CD4-positive, alpha-beta memory T cell (primary cell): ENCODE data around the gene KCNMB1. TPM values are rescaled to one million over a fixed set of nuclear protein-coding genes. Genes with fewer than 3 reads are reported as not detected.

Source experiments
- CTCF ChIA-PET: fragments of 350-600 bp; sonication (Branson Sonifier 250); formaldehyde crosslinking; loops from one replicate; lab custom pipeline; 2021; ENCODE audit warnings: inconsistent platforms; ENCODE audit not compliant: partially characterized antibody; lab: Charles Lee
- POLR2A ChIA-PET: fragments of 350-600 bp; sonication (Branson Sonifier 250); formaldehyde crosslinking; loops from one replicate; lab custom pipeline; 2021; ENCODE audit not compliant: partially characterized antibody; lab: Charles Lee
- DNase-seq, 5 donors: peaks; one replicate each; pipeline versions ENCODE4 v3.0.0 to v3.0.0-alpha.2; 2020 to 2022; ENCODE audit warnings: mixed read lengths in 1 of 5
- H3K27ac ChIP-seq: one replicate; pipeline ENCODE4 v1.7.0; 2013; ENCODE audit warnings: low read depth, low read length
- H3K27me3 ChIP-seq: 2 replicates; pipeline ENCODE4 v1.7.0; 2013; ENCODE audit warnings: mild to moderate bottlenecking, low read length, moderate library complexity; ENCODE audit not compliant: insufficient read depth
- H3K36me3 ChIP-seq: 2 replicates; pipeline ENCODE4 v1.7.0; 2013; ENCODE audit warnings: mild to moderate bottlenecking, low read length, moderate library complexity; ENCODE audit not compliant: insufficient read depth
- H3K4me1 ChIP-seq: 2 replicates; pipeline ENCODE4 v1.7.0; 2013; ENCODE audit warnings: mild to moderate bottlenecking, low read length, moderate library complexity; ENCODE audit not compliant: insufficient read depth
- H3K4me3 ChIP-seq, 2 donors: one replicate each; pipeline ENCODE4 v1.7.0; 2013; ENCODE audit warnings: low read length in 2 of 2, mild to moderate bottlenecking in 1 of 2
- H3K9me3 ChIP-seq, 2 donors: one replicate each; pipeline ENCODE4 v1.7.0; 2013; ENCODE audit warnings: low read length in 2 of 2, control low read depth in 1 of 2; ENCODE audit not compliant: control insufficient read depth in 1 of 2
- H3K27ac Mint-ChIP-seq, 7 donors: one replicate each; pipeline ENCODE4 v1.8.0; 2020 to 2021; ENCODE audit warnings: mixed read lengths in 7 of 7, mild to moderate bottlenecking in 6 of 7, inconsistent platforms in 3 of 7, moderate library complexity in 3 of 7
- H3K27me3 Mint-ChIP-seq, 2 donors: one replicate each; pipeline ENCODE4 v1.8.0; 2020 to 2021; ENCODE audit warnings: mixed read lengths in 2 of 2
- H3K36me3 Mint-ChIP-seq, 2 donors: one replicate each; pipeline ENCODE4 v1.8.0; 2020 to 2021; ENCODE audit warnings: mixed read lengths in 2 of 2, inconsistent platforms in 1 of 2, mild to moderate bottlenecking in 1 of 2
- H3K4me1 Mint-ChIP-seq, 4 donors: one replicate each; pipeline ENCODE4 v1.8.0; 2020 to 2021; ENCODE audit warnings: mixed read lengths in 4 of 4, mild to moderate bottlenecking in 1 of 4
- H3K4me3 Mint-ChIP-seq, 8 donors: one replicate each; pipeline ENCODE4 v1.8.0; 2020 to 2021; ENCODE audit warnings: mixed read lengths in 8 of 8, mild to moderate bottlenecking in 7 of 8, moderate library complexity in 6 of 8, inconsistent platforms in 3 of 8
- H3K9me3 Mint-ChIP-seq, 8 donors: one replicate each; pipeline ENCODE4 v1.8.0; 2020 to 2021; ENCODE audit warnings: mixed read lengths in 8 of 8, mild to moderate bottlenecking in 5 of 8, inconsistent platforms in 3 of 8, moderate library complexity in 1 of 8
- intact Hi-C: fragments of 100-400 bp; cut with micrococcal nuclease; formaldehyde crosslinking; loops from one replicate; pipeline ENCODE4 v1.15.1; 2023
- polyA plus RNA-seq, 2 donors: library from polyadenylated mRNA; unstranded; fragments of 300-500 nt; fragmentation: Illumina TruSeq; gene quantifications; one replicate each; pipeline ENCODE4 v1.2.3, GENCODE V29; 2021
- total RNA-seq, 2 experiments: library from RNA; stranded (reverse); gene quantifications; one replicate each; pipeline ENCODE4 v1.2.3, GENCODE V29; 2021

Gene KCNMB1
- not detected for total RNA-seq
- not detected for polyA plus RNA-seq

GRCh38 chr5:170388818-170389549 is at the start of gene KCNMB1:
TSS of gene KCNMB1 (minus strand) at chr5:170389367. CDS start at chr5:170385447, 3,920 bp downstream.
- Mint-ChIP-seq H3K36me3 (no peaks in the 10 kb centered on the region), H3K4me1 (peaks cover 11 to 13% (median 12%) of the 10 kb centered on the region in 4 donors), H3K9me3 (no peaks in the 10 kb centered on the region), H3K4me3 (peak within 1 kb of the TSS in 1 of 8 donors; percentile 34), H3K27me3 (peaks cover 8 to 9% of the 10 kb centered on the region in 2 donors), H3K27ac (peak within 1 kb of the TSS in 2 of 7 donors; percentile 20 to 70)
- Histone ChIP-seq H3K4me1 (peaks cover 11% of the 10 kb centered on the region), H3K9me3 (no peaks in the 10 kb centered on the region), H3K36me3 (no peaks in the 10 kb centered on the region), H3K4me3 (no peak within 1 kb of the TSS), H3K27me3 (no peaks in the 10 kb centered on the region), H3K27ac (no peak within 1 kb of the TSS)
- ChIA-PET CTCF (no interaction called here), POLR2A (no interaction called here)
- no peak for DNase-seq
- intact Hi-C loops = no loop called here

DNA sequence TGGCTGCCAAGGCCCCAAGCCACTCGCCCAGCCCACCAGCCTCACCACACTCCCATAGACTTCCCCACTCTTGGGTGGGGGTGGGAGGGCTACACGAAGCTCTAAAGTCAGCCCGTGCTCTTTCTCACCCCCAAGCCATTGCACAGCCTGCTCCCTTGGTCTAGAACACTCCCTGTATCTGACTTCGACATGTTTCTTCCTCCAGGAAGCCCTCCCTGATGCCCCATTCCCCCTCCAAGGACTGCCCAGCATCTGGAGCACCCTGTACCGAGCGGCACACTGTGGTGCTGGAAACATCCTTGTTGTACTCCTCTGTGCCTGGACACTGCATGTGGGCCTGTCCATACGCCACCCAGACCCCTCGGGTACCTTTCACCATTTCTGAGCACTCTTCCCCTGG is 49.4 kb upstream of the KCNMB1 start:
- Mint-ChIP-seq H3K36me3 (no peaks in the 10 kb centered on the region), H3K4me3 (no peak overlapping the region), H3K27me3 (peaks cover 0 to 2% of the 10 kb centered on the region in 2 donors), H3K27ac (peak overlapping the region in 2 of 7 donors; percentile 17 to 52), H3K4me1 (peaks cover 0 to 2% (median 0%) of the 10 kb centered on the region in 4 donors), H3K9me3 (no peaks in the 10 kb centered on the region)
- Histone ChIP-seq H3K4me1 (no peaks in the 10 kb centered on the region), H3K4me3 (no peak overlapping the region), H3K27ac (no peak overlapping the region), H3K27me3 (no peaks in the 10 kb centered on the region), H3K9me3 (no peaks in the 10 kb centered on the region), H3K36me3 (no peaks in the 10 kb centered on the region)
- no peak for DNase-seq
- ChIA-PET CTCF (interaction anchor here (0.7 to 1.5 kb wide), 3 partner anchors 12 to 1918 kb away, joined by 3 to 5 read pairs (median 3); no protein-coding TSS in a partner anchor), POLR2A (no interaction called here)
- intact Hi-C loops = loop anchor here (10.0 kb wide), 1 partner anchor 906 kb away; no protein-coding TSS in a partner anchor

GRCh38 chr5:170437621-170438375 is 48.6 kb upstream of the KCNMB1 start:
- Histone ChIP-seq H3K36me3 (no peaks in the 10 kb centered on the region), H3K27ac (no peak overlapping the region), H3K4me3 (no peak overlapping the region), H3K27me3 (no peaks in the 10 kb centered on the region), H3K4me1 (no peaks in the 10 kb centered on the region), H3K9me3 (no peaks in the 10 kb centered on the region)
- H3K9me3 Mint-ChIP-seq = no peaks in the 10 kb centered on the region
- peaks cover 0 to 2% (median 0%) of the 10 kb centered on the region in 4 donors for H3K4me1 Mint-ChIP-seq
- POLR2A ChIA-PET = no interaction called here
- no peak for DNase-seq
- intact Hi-C loops = loop anchor here (10.0 kb wide), 1 partner anchor 907 kb away; no protein-coding TSS in a partner anchor
- CTCF ChIA-PET = interaction anchor here (0.9 to 1.5 kb wide), 2 partner anchors 11 to 212 kb away, joined by 3 to 5 read pairs; no protein-coding TSS in a partner anchor
- peaks cover 0 to 2% of the 10 kb centered on the region in 2 donors for H3K27me3 Mint-ChIP-seq
- H3K4me3 Mint-ChIP-seq = no peak overlapping the region
- H3K36me3 Mint-ChIP-seq = no peaks in the 10 kb centered on the region
- H3K27ac Mint-ChIP-seq = peak overlapping the region in 1 of 7 donors; percentile 52

DNA sequence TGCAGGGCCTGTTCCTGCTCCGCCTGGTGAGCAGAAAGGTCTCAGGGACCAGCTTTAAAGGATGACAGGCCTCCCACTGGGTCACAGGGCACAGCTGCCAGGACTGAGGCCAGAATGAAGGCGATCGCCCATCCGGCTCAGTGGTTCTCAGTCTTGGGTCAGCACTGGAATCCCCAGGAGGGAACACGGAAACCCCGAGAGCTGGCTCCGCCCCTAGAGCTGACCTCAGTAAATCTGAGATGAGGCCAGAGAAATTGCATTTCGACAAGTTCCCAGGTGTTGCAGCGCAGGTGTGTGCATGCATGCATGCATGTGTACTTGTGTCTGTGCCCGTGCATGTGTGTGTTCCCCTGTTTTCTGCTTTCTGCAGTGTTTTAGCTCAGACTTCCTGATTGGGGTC is 47.2 kb upstream of the KCNMB1 start:
- H3K9me3 ChIP-seq = no peaks in the 10 kb centered on the region
- H3K4me1 ChIP-seq = no peaks in the 10 kb centered on the region
- Mint-ChIP-seq H3K4me3 (no peak overlapping the region), H3K27me3 (peaks cover 2% of the 10 kb centered on the region in 2 donors), H3K27ac (no peak overlapping the region), H3K4me1 (peaks cover 0 to 2% (median 0%) of the 10 kb centered on the region in 4 donors), H3K36me3 (no peaks in the 10 kb centered on the region), H3K9me3 (no peaks in the 10 kb centered on the region)
- intact Hi-C loops = loop anchor here (10.0 kb wide), 1 partner anchor 908 kb away; no protein-coding TSS in a partner anchor
- DNase-seq = no peak
- no peak overlapping the region for H3K27ac ChIP-seq
- CTCF ChIA-PET = interaction anchor here (0.7 to 7.2 kb wide), 3 partner anchors 10 to 196 kb away, joined by 3 to 44 read pairs (median 23); no protein-coding TSS in a partner anchor
- H3K4me3 ChIP-seq = no peak overlapping the region
- no peaks in the 10 kb centered on the region for H3K36me3 ChIP-seq
- no peaks in the 10 kb centered on the region for H3K27me3 ChIP-seq
- POLR2A ChIA-PET = no interaction called here

DNA sequence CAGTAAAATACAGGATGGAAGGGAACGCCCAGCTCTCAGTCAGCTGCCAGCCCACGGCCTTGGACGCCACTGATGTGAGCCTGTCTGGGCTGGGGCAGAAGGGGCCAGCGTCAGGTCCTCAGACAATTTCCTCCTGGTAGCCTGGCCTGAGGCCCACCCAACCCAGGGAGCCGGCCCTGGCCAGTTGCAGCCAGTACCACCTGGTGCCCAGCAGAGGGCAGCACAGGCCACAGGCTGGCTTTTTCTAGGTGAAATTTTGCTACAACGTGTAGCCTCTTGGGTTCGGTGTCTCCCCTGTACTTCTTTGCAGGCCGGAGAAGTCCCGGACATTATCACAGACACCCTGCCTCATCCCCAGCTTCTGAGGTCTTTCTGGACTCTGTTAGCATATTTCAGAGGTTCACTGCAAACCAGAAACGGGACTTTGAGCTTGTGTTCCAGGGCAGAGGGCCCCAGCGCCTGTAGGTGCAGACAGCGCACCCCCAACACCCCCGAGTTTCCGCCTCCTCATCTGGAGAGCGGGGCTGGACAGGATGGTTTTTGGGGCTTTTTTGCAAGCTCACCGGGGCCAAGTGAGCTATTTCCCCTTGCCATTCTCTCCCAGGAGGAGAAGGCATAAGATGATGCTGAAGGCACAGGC is 45.9 kb upstream of the KCNMB1 start:
- H3K9me3 Mint-ChIP-seq = no peaks in the 10 kb centered on the region
- CTCF ChIA-PET = interaction anchor here (0.7 to 7.2 kb wide), 20 partner anchors 9 to 905 kb away, joined by 3 to 44 read pairs (median 4); no protein-coding TSS in a partner anchor
- POLR2A ChIA-PET = interaction anchor here (0.6 kb wide), 1 partner anchor 19 kb away, joined by 3 read pairs; no protein-coding TSS in a partner anchor
- intact Hi-C loops = loop anchor here (10.0 kb wide), 1 partner anchor 910 kb away; no protein-coding TSS in a partner anchor
- H3K27me3 ChIP-seq = no peaks in the 10 kb centered on the region
- peaks cover 0 to 2% (median 0%) of the 10 kb centered on the region in 4 donors for H3K4me1 Mint-ChIP-seq
- peak in 4 of 5 donors; percentile 35 to 48 (median 38) for DNase-seq
- H3K9me3 ChIP-seq = no peaks in the 10 kb centered on the region
- no peaks in the 10 kb centered on the region for H3K36me3 Mint-ChIP-seq
- H3K4me1 ChIP-seq = no peaks in the 10 kb centered on the region
- H3K27ac Mint-ChIP-seq = no peak overlapping the region
- no peak overlapping the region for H3K4me3 Mint-ChIP-seq
- no peaks in the 10 kb centered on the region for H3K36me3 ChIP-seq
- peaks cover 5 to 6% of the 10 kb centered on the region in 2 donors for H3K27me3 Mint-ChIP-seq
- H3K4me3 ChIP-seq = no peak overlapping the region
- H3K27ac ChIP-seq = no peak overlapping the region

DNA sequence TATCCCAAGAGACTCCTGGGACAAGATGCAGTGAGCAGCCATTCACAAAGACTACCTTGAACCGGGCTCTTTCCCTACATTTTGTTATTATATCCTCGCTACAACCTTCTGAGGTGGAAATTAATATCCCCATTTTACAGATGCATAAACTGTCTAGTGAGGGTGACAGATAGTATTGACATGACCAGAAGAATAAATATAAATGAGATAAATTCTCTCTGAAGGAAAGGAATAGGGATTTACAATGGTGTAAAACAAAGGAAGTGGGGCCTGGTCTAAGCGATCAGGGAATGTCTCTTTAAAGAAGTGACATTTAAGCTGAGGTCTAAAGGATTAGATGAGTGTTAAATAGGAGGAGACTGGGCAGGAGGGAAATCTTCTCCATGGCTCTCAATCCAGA is 43.5 kb upstream of the KCNMB1 start:
- Mint-ChIP-seq H3K4me1 (peaks cover 0 to 2% (median 0%) of the 10 kb centered on the region in 4 donors), H3K36me3 (no peaks in the 10 kb centered on the region), H3K4me3 (no peak overlapping the region), H3K9me3 (no peaks in the 10 kb centered on the region), H3K27me3 (peaks cover 4 to 11% of the 10 kb centered on the region in 2 donors), H3K27ac (no peak overlapping the region)
- POLR2A ChIA-PET = no interaction called here
- no peaks in the 10 kb centered on the region for H3K36me3 ChIP-seq
- no peaks in the 10 kb centered on the region for H3K27me3 ChIP-seq
- no peak overlapping the region for H3K4me3 ChIP-seq
- H3K27ac ChIP-seq = no peak overlapping the region
- DNase-seq = no peak
- no peaks in the 10 kb centered on the region for H3K4me1 ChIP-seq
- H3K9me3 ChIP-seq = no peaks in the 10 kb centered on the region
- CTCF ChIA-PET = interaction anchor here (0.9 to 7.2 kb wide), 8 partner anchors 9 to 211 kb away, joined by 3 to 44 read pairs (median 3); no protein-coding TSS in a partner anchor
- intact Hi-C loops = loop anchor here (10.0 kb wide), 1 partner anchor 912 kb away; no protein-coding TSS in a partner anchor
